PFSK-1 (cell line): ENCODE measurements around the gene RALGPS2.

Source experiments
- FOXP2 ChIP-seq: optimal IDR thresholded peaks from 2 replicates; pipeline ENCODE3; 2011; ENCODE audit warnings: borderline replicate concordance, control low read depth, inconsistent platforms; ENCODE audit not compliant: insufficient read depth; ENCODE audit errors: extremely low read length, extremely low read depth
- POLR2AphosphoS5 ChIP-seq: IDR thresholded peaks from 2 replicates; pipeline ENCODE4 v1.6.1; 2012; ENCODE audit warnings: low read depth, mild to moderate bottlenecking, control low read depth, low read length, moderate library complexity
- SIN3A ChIP-seq: IDR thresholded peaks from 2 replicates; pipeline ENCODE4 v1.6.1; 2012; ENCODE audit warnings: mild to moderate bottlenecking, low read length, moderate library complexity, borderline replicate concordance; ENCODE audit not compliant: insufficient read depth
- TAF1 ChIP-seq: IDR thresholded peaks from 2 replicates; pipeline ENCODE4 v1.6.1; 2012; ENCODE audit warnings: low read length, control low read depth, borderline replicate concordance; ENCODE audit not compliant: insufficient read depth
- TF ChIP-seq, protein P1 (sequence below), 2 experiments: IDR thresholded peaks; 2 replicates each; pipeline versions ENCODE4 v1.6.1 to v1.8.0; 2011 to 2012; ENCODE audit warnings: low read depth in 2 of 2, low read length in 2 of 2, control low read depth in 1 of 2, inconsistent platforms in 1 of 2, mild to moderate bottlenecking in 1 of 2, moderate library complexity in 1 of 2; ENCODE audit not compliant: insufficient read depth in 1 of 2

The RALGPS2 gene

DNA sequence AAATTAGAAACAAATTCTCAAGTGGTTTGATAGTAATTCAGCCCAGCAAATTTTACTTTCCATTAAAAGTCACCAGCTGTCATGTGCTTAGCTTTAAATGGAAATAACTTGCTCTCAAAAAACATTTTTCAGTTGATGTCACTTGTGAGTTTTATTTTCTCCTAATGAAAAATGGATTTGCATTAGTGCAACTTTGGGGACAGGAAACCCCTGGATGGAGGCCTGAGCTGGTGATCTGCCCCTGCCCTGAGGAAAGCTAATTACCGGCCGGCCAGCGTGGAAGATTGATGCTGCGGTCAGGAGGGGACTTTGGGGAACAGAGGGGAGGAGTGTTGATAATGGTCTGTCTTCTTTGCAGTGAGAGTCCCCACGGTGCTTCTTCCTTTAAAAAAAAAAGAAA lies 212.7 kb downstream of the RALGPS2 start:
- TF ChIP-seq FOXP2: no peak
- no peak for TF ChIP-seq POLR2AphosphoS5
- no peak for TF ChIP-seq TAF1
- TF ChIP-seq SIN3A: no peak
- TF ChIP-seq, protein P1, sequence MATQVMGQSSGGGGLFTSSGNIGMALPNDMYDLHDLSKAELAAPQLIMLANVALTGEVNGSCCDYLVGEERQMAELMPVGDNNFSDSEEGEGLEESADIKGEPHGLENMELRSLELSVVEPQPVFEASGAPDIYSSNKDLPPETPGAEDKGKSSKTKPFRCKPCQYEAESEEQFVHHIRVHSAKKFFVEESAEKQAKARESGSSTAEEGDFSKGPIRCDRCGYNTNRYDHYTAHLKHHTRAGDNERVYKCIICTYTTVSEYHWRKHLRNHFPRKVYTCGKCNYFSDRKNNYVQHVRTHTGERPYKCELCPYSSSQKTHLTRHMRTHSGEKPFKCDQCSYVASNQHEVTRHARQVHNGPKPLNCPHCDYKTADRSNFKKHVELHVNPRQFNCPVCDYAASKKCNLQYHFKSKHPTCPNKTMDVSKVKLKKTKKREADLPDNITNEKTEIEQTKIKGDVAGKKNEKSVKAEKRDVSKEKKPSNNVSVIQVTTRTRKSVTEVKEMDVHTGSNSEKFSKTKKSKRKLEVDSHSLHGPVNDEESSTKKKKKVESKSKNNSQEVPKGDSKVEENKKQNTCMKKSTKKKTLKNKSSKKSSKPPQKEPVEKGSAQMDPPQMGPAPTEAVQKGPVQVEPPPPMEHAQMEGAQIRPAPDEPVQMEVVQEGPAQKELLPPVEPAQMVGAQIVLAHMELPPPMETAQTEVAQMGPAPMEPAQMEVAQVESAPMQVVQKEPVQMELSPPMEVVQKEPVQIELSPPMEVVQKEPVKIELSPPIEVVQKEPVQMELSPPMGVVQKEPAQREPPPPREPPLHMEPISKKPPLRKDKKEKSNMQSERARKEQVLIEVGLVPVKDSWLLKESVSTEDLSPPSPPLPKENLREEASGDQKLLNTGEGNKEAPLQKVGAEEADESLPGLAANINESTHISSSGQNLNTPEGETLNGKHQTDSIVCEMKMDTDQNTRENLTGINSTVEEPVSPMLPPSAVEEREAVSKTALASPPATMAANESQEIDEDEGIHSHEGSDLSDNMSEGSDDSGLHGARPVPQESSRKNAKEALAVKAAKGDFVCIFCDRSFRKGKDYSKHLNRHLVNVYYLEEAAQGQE (IDR thresholded peaks at IDR 0.05; ENCODE audit: insufficient read depth in 1 of 2, low read depth in 2 of 2, low read length in 2 of 2): no peak

DNA sequence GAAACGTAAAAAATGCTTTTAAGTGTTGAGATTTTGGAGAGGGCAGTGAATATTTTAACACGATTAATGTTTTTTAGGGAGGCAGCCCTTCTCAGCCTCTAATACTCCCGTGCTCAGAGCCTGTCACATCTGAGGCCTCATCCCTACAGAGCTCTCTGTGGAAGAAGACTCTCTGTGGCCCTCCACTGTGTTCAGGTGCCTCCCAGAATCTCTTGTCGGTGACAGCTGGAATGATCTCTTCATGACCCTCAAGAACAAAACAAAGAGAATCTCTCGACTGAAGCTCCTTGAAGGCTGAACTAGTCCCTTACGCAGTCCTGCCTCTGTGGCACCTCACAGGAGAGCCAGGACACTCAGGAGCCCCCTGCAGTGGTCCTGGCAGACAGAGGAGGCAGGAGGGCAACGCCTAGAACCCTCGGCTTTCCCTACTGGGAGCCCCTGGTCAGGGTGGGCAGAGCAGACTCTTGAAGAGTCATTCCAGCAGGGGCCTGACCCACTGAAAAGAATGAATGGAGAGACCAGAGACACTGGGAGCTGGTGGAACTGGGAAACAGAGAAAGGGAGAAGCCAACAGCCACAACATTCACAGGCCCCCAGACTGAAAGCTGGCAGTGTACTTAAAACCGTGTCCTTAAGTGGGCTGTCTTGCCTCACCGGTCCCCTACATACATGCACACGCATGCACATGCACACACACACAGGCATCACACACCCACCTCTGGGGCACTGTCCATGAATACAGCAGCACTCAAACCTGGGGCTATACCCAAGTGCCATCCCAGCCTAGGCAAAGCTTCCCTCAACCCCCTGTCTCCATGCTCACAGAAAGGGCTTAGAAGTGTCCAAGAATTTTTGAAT lies 213.3 kb downstream of the RALGPS2 start:
- TF ChIP-seq, protein P1 (IDR thresholded peaks at IDR 0.05; ENCODE audit: insufficient read depth in 1 of 2, low read depth in 2 of 2, low read length in 2 of 2): no peak
- TF ChIP-seq SIN3A: no peak
- no peak for TF ChIP-seq FOXP2
- no peak for TF ChIP-seq POLR2AphosphoS5
- TF ChIP-seq TAF1: no peak

DNA sequence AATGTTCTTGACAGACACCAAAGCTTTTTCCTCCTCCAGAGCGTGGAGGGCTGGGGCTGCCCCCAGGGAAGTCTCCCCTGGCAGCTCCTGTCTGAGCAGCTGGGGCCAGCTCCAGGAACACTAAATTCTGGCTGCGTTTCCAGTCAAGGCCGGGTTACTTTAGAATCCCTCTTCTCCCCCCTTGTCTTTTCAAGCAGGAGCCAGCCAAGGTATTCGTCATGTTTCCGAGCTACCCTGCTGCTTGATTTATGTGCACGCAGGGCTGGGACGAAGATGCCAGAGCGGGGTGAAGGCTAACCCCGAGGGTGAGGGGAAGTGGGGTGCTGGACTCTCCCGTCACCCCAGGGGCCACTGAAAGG lies 213.9 kb downstream of the RALGPS2 start:
- TF ChIP-seq FOXP2 (no peak), POLR2AphosphoS5 (no peak), TAF1 (no peak), SIN3A (no peak)
- TF ChIP-seq, protein P1 (IDR thresholded peaks at IDR 0.05; ENCODE audit: insufficient read depth in 1 of 2, low read depth in 2 of 2, low read length in 2 of 2): no peak

DNA sequence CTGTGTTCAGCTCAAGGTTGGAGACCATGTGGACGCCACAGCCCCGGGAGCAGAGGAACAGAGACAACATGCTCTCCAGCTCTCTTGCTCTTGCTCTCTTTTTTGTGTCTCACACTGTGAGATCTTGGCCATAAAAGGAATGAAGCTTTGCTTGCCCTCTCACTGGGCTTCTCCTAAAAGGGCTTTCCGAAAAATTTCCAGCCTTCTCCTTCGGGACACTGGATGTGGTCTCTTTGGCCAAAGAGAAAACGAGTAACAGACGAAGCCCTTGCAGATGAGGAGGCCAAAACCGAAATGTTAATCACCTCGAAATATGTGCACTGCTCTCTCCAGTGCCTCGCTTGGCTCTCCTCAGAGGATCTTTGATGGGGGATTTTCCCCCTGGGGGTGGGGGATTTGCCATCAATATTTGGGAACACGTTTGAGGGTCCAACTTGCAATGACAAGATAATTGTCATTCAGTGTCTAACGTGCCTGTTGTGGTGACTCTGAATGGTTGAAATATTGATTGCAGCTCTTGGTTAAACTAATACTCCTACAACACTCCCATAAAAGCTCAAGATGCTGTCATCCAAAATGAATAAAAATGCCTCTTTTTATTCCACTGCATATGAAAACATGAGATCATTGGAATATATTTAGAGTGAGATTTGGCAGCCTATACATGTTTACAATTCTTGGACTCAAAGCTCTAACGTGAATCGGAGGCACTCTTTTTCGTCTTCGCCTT lies 214.5 kb downstream of the RALGPS2 start:
- no peak for TF ChIP-seq TAF1
- TF ChIP-seq POLR2AphosphoS5: no peak

DNA sequence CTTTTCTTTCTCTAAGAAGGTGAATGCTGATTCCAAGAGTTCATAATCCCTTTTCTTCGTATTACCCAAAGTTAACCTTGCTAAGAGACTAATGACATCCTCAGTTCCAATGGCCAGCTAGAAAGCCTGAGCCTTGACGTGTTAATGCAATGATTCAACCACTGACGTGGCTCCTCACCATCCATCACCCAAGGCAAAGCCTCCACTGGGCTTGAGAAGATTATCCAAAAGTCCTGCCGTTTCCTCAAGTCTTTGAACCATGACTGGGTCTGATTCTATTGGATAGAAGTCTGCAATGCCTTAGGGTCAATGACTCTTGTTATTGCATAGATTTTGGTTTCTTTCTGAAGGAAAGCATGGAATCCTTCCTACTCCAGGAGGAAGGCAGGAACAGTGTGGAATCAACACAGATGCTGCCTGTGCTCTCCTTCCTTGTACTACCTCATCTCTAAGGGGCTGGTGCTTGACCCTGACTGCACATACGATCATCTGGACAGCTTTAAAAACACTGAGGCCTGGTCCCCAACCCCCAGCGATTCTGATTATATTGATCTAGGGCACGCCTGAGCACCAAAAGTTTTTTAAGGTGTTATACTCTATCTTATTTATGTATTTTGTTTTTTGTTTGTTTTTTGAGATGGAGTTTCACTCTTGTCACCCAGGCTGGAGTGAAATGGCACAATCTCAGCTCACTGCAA lies 215.2 kb downstream of the RALGPS2 start:
- TF ChIP-seq TAF1: no peak
- TF ChIP-seq SIN3A: no peak
- TF ChIP-seq, protein P1 (IDR thresholded peaks at IDR 0.05; ENCODE audit: insufficient read depth in 1 of 2, low read depth in 2 of 2, low read length in 2 of 2): no peak
- no peak for TF ChIP-seq POLR2AphosphoS5
- no peak for TF ChIP-seq FOXP2
